Nephron progenitor cell (in vitro differentiated cells): ENCODE measurements around the gene FUOM.

Experiments used
- DNase-seq: peaks from one replicate; pipeline ENCODE4 v3.0.0; 2021
- H3K27ac Mint-ChIP-seq: 2 replicates; pipeline ENCODE4 v1.8.0; 2021; ENCODE audit warnings: mild to moderate bottlenecking, moderate library complexity, mixed read lengths
- H3K27me3 Mint-ChIP-seq: 2 replicates; pipeline ENCODE4 v1.8.0; 2021; ENCODE audit warnings: mild to moderate bottlenecking, low read depth, mixed read lengths; ENCODE audit not compliant: poor library complexity
- H3K36me3 Mint-ChIP-seq: 2 replicates; pipeline ENCODE4 v1.8.0; 2021; ENCODE audit warnings: low read depth, mixed read lengths
- H3K4me1 Mint-ChIP-seq: 2 replicates; pipeline ENCODE4 v1.8.0; 2021; ENCODE audit warnings: mixed read lengths
- H3K4me3 Mint-ChIP-seq: 2 replicates; pipeline ENCODE4 v1.8.0; 2021; ENCODE audit warnings: mild to moderate bottlenecking, moderate library complexity, mixed read lengths
- H3K9me3 Mint-ChIP-seq: 2 replicates; pipeline ENCODE4 v1.8.0; 2021; ENCODE audit warnings: mild to moderate bottlenecking, moderate library complexity, mixed read lengths
- TF ChIP-seq, protein P1 (sequence below): fragments of 200-600 bp; sonication (generic); IDR thresholded peaks from 2 replicates; pipeline ENCODE4 v1.5.0; 2021; ENCODE audit warnings: antibody characterized with exemption

The FUOM gene

GRCh38 chr10:133401981-133402725, 44.3 kb upstream of the FUOM start:
- Mint-ChIP-seq H3K9me3 (peaks cover 7% of the 10 kb centered on the region), H3K27me3 (peaks cover 3% of the 10 kb centered on the region), H3K4me3 (no peak overlapping the region), H3K36me3 (peaks cover 93% of the 10 kb centered on the region), H3K27ac (no peak overlapping the region), H3K4me1 (peaks cover 4% of the 10 kb centered on the region)
- no peak for DNase-seq
- TF ChIP-seq, protein P1, sequence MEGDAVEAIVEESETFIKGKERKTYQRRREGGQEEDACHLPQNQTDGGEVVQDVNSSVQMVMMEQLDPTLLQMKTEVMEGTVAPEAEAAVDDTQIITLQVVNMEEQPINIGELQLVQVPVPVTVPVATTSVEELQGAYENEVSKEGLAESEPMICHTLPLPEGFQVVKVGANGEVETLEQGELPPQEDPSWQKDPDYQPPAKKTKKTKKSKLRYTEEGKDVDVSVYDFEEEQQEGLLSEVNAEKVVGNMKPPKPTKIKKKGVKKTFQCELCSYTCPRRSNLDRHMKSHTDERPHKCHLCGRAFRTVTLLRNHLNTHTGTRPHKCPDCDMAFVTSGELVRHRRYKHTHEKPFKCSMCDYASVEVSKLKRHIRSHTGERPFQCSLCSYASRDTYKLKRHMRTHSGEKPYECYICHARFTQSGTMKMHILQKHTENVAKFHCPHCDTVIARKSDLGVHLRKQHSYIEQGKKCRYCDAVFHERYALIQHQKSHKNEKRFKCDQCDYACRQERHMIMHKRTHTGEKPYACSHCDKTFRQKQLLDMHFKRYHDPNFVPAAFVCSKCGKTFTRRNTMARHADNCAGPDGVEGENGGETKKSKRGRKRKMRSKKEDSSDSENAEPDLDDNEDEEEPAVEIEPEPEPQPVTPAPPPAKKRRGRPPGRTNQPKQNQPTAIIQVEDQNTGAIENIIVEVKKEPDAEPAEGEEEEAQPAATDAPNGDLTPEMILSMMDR: no peak

- Mint-ChIP-seq H3K4me1 (peaks cover 11% of the 10 kb centered on the region), H3K36me3 (peaks cover 93% of the 10 kb centered on the region), H3K27ac (peak overlapping the region; percentile 93), H3K4me3 (no peak overlapping the region), H3K9me3 (peaks cover under 1% of the 10 kb centered on the region), H3K27me3 (peaks cover 2% of the 10 kb centered on the region)
- TF ChIP-seq, protein P1: no peak
- DNase-seq: no peak
Measured at GRCh38 chr10:133401500-133401899, 43.7 kb upstream of the FUOM start.

DNA sequence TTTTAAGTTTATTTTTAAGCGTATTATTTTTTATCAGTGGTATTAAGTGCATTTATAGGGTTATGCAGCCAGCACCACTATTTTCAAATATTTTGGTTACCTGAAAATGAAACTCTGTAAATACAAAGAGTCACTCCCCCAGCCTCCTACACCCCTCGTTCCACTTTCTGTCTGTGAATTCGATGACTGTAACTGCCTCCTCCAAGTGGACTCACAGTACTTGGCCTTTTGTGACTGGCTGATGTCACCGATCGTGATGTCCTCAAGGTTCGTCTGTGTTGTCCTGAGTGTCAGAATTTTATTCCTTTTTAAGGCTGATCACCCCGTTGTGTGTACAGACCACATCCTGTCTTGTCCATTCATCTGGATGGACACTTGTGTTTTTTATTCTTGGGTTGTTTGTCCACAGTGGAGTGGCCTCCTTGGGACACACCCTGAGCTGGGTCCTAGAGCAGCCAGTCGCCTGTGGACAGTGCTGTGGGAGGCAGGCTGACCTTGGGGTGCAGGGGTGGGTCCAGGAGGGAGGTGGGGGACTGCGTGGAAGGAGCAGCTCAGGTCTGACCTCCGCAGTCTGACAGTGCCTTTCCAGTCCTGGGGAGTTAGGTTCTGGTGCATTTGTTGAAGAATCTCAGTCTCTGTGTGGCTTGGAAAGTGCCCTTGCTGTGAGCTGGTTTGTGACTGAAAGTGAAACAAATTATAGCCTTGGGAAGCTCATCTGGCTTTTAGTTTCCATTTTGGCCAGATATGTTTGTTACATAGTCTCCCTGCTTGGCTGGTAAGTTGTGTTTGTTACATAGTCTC, 43.0 kb upstream of the FUOM start:
- TF ChIP-seq, protein P1: no peak
- H3K4me1 Mint-ChIP-seq: peaks cover 13% of the 10 kb centered on the region
- no peak overlapping the region for H3K4me3 Mint-ChIP-seq
- peak overlapping the region; percentile 93 for H3K27ac Mint-ChIP-seq
- no peaks in the 10 kb centered on the region for H3K9me3 Mint-ChIP-seq
- peaks cover 2% of the 10 kb centered on the region for H3K27me3 Mint-ChIP-seq
- DNase-seq: no peak
- peaks cover 89% of the 10 kb centered on the region for H3K36me3 Mint-ChIP-seq

- peaks cover 77% of the 10 kb centered on the region for H3K36me3 Mint-ChIP-seq
- no peaks in the 10 kb centered on the region for H3K9me3 Mint-ChIP-seq
- peaks cover 2% of the 10 kb centered on the region for H3K27me3 Mint-ChIP-seq
- no peak overlapping the region for H3K4me3 Mint-ChIP-seq
- peaks cover 26% of the 10 kb centered on the region for H3K4me1 Mint-ChIP-seq
- no peak overlapping the region for H3K27ac Mint-ChIP-seq
- TF ChIP-seq, protein P1: no peak
- no peak for DNase-seq
Measured at GRCh38 chr10:133399123-133399601, 41.3 kb upstream of the FUOM start.

DNA sequence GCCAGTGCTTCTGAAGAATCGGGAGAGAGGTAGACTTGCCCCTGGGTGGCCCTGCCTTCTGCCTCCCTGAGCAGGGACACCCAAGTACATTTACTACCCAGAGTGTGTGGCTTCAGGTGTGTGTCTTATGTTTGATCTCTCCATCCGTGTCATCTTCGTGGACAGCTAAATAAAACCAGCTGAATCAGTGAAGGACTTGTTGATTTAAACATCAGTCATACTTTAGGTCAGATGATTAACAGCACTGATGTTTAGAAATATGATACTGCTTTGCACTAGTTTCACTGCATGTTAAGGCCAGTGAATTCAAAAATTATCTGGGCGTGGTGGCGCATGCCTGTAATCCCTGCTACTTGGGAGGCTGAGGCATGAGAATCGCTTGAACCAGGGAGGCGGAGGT, 40.1 kb upstream of the FUOM start:
- no peak overlapping the region for H3K4me3 Mint-ChIP-seq

More for the DNA sequence above, 40.1 kb upstream of the FUOM start:
- Mint-ChIP-seq H3K36me3 (peaks cover 66% of the 10 kb centered on the region), H3K27ac (no peak overlapping the region), H3K9me3 (no peaks in the 10 kb centered on the region), H3K27me3 (peaks cover 2% of the 10 kb centered on the region), H3K4me1 (peaks cover 26% of the 10 kb centered on the region)
- no peak for DNase-seq
- TF ChIP-seq, protein P1: no peak
